NCI-H1417 treated with DMSO at 0.1 percent for 48 hours (cell line): ENCODE data around the gene SEMA3E.
A peak's percentile ranks its signal among the peaks of the same experiment; 100 is the strongest.

Experiments used
- DNase-seq: peaks from one replicate; lab custom pipeline; 2025; lab: John Stamatoyannopoulos, UW

Gene SEMA3E

GRCh38 chr7:83640731-83641537 is 8.0 kb downstream of the SEMA3E start:
- no peak for DNase-seq

- DNase-seq = no peak
Observed at GRCh38 chr7:83640240-83640639, 8.7 kb downstream of the SEMA3E start.

- DNase-seq = no peak
Observed at GRCh38 chr7:83633516-83633915, 15.4 kb downstream of the SEMA3E start.

DNA sequence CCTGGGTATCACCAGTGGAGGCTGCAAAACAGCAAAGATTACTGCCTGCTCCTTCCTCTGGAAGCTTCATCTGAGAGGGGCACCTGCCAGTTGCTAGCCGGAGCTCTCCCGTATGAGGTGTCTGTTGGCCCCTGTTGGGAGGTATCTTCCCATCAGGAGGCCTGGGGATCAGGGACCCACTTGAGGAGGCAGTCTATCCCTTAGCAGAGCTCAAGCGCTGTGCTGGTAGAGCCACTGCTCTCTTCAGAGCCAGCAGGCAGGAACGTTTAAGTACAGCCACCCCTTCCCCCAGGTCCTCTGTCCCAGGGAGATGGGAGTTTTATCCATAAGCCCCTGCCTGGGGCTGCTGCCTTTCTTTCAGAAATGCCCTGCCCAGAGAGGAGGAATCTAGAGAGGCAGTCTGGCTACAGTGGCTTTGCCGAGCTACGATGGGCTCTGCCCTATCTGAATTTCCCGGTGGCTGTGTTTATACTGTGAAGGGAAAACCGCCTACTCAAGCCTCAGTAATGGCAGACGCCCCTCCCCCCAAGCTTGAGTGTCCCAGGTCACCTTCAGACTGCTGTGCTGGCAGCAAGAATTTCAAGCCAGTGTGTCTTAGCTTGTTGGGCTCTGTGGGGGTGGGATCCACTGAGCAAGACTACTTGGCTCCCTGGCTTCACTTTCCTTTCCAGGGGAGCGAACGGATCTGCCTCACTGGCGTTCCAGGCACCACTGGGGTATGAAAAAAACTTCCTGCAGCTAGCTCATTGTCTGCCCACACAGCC is 19.6 kb downstream of the SEMA3E start:
- no peak for DNase-seq

DNA sequence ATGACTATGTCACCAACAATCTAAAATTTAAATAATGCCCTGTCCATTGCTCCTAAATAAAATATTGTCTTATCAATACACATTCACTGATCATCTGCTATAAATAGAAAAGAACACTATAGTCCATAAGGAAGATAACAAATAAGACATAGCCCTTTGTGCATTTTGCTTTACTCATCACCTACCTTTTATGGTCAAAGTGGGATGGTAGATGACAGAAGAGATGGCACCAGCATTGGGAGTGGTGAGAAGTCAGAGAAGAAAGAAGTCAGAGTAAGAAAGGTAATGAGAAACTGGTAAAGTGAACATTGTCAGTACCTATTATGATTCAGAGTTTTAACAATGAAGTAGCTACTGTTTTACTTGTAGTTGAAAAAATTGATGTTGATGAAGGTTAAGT is 31.1 kb downstream of the SEMA3E start:
- no peak for DNase-seq

- no peak for DNase-seq
Observed at GRCh38 chr7:83614112-83614511, 34.8 kb downstream of the SEMA3E start.

- DNase-seq = no peak
Observed at GRCh38 chr7:83613232-83613631, 35.7 kb downstream of the SEMA3E start.

DNA sequence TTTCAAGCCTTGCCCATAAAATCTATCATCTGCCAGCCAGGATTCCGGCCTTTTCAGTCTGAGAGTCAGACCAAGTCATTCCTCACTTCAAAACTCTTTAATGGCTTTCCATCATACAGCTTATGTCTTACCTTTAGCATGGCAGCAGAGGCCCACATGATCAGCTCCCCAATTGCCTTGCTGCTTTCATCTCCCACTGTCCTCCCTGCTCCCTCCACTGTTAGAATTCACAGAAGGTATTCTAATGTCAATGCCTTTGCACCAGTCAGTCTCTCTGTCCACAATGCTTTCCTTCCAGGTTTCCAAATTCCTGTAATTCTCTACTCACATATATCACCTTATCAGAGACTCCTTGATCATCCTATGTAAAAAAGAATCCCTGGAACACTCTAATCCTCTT is 37.2 kb downstream of the SEMA3E start:
- DNase-seq = no peak

DNA sequence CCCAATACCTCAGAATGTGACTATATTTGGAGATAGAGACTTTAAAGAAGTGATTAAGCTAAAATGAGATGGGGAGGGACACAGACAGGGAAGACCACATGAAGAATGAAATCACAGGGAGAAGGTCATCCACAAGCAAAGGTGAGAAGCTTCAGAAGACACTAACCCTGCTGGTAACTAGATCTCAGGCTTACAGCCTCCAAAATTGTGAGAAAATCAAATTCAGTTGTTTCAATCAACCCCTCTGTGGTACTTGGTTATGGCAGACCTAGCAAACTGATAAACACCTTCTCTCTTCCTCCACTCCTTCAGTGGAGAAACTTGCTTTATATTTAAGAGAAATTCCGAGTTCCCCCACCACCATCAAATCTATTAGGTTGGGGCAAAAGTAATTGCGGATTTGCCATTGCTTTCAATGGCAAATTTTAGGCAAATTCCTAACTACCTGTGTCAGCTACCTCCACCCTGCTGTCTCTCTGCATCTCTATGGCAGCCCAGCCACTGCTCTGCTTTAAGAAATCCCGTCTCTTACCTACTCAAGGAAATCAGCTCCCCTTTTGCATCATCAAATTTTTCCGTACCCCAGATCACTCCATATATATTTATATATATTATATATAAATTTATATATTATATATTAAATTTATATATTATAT is 38.2 kb downstream of the SEMA3E start:
- DNase-seq = no peak

DNA sequence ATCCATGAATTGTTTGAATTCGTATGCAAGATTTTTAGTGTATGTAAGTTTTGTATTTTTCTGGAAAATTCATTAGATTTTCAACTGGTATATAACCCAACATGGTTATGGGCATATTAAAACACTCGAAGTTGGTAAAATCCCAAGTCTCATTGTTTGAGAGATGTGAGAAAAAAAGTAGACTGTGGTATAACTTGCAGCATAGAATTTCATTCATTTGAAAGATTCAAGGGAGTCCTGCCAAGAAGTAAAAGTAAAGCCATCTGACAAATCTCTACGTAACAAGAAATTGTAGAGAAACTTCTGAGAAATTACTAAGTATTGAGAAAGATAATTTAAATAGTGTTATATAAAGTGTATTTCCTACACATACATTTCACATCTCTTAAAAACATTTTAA is 40.2 kb downstream of the SEMA3E start:
- no peak for DNase-seq

DNA sequence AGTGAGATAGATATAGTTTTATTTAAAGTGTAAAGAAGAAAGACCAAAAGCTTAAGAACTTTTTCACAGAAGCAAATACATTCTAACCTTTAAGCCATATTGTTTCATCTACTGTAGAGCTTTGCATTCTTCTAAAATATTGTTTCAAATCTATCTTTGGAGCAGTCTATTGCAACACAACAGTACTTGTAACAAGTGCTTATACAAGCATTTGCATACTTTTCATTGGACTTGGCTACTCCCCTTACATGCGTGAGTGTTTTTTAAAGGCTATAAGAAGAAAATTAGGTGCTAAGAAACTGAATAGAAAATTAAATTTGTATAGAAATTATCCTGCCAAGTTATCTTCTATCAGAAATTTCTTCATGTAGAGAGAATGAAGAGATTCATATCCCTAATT is 45.3 kb downstream of the SEMA3E start:
- DNase-seq = no peak

GRCh38 chr7:83599131-83599530 is 49.8 kb downstream of the SEMA3E start:
- no peak for DNase-seq

DNA sequence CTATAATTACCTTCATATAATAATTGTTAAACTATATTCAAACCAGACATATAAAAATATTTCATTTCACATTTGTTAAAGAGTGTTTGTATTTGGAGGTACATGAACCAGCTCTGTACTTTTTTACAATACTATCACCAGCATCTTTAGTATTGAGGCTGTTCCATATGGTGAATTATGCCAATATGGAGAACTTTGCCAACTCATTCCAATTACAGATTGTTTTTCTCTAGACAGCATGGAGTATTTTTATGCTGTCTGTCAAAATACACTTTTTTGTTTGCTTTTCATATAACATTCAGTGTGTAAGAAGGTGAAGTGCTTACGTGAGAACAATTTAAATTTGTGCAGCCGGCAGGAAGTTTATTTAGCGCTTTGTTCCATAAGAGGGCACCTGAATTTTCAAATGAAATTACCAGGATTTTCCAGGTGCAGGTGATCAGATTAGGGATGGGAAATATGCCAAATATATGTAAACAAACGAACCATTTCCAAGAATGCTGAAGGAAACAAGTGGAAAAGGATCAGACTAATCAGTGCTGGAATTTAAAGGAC is 54.9 kb downstream of the SEMA3E start:
- peak; percentile 78 for DNase-seq

DNA sequence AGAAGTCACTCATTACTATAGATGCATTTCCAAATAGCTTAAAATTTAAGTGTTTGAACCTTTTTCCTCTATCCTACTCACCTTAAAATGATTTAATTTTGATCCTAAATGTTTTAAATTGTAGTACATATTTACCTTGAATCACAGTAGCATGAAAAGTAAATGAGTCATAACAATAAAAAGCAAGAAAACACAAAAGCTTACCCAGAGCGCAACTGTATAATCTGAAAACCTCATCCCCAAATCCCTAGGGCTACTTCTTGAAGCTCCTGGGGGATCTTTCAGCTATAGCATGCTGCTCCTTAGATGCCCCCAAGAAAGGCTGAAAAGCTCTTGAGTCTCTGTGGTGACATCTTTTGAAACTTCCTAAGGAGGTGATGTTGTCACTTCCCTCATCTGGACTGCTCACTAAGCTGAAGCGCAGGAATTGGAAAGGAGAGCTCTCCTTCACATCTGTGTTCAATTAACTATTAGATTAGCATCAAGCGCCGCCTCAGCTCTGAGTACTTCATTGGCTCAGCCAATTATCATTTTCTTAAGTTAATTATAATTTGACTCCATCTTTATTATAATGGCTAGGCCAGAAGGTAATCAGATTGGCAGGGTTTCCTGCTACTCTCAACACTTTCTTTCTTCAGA is 60.2 kb downstream of the SEMA3E start:
- no peak for DNase-seq

DNA sequence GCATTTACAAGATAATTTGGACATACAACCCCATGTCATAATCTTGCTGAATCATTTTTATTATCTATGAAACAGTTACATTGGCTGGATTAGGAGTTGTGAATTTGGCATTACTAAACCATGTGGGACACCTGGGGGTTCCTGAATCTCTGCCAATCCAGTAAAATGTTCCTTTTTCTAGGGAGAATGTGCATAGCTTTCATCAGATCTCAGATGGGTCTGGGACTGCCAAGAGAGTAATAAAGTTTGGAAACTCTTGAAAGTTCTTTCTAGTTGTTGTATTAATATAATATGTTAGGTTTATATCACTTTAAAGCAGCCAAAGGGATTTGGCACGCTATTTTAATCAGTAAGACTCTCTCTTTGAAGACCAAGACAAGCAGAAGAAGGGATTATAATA is 62.7 kb downstream of the SEMA3E start:
- DNase-seq = no peak

DNA sequence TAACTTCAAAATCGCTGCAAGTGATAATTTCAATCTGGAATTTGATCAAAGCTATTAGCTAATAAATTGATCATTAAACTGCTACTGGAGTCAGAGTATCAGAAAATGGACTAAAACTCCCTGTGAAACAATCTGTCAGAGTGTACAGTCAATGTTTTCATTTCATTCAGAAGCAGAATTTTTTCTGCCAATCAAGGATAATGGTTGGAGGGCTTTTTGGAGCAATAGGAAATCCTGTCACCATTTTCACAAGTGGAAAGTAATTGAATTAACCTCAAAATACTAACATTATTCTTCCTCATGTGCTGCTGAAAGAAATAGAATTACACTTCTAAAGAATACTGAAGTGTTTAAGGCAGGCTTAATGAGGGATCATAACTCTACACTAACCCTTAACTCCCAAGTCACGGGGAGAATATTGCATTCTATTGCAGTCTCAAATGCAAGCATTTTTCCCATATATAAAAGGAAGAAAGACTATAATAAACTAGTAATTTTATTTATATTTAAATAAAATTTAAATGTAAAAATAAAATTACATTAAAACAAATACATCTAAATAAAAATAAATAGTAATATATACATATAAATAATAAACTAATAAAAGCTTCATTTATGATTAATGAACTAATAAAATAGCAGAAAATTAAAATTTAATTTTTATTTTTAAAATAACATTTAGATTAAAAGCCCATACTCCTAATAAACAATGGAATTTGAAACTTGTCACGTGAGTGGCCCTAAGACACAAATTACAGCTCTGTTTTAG is 67.1 kb downstream of the SEMA3E start:
- DNase-seq = no peak

- DNase-seq = no peak
Observed at GRCh38 chr7:83579740-83580139, 69.2 kb downstream of the SEMA3E start.

- peak; percentile 7 for DNase-seq
Observed at GRCh38 chr7:83575436-83575835, 73.5 kb downstream of the SEMA3E start.

- DNase-seq = no peak
Observed at GRCh38 chr7:83574616-83575015, 74.3 kb downstream of the SEMA3E start.

DNA sequence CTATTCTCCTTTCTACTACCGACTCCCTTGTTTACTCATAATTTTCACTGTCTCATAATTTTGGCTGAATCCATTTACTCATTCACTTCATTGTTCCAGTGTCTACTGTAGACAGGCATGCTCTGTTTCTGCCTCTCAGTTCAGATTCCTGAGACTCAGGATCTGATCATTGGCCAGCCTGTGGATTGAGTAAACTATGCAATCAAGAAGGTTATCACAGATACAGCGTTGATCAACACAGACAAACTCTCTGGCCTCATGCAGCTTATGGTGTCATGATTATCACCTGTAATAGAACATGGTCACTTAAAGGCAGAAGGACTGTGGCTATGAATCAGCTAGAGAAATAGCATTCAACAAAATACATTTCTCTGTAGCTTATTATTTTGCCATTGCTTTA is 86.0 kb downstream of the SEMA3E start:
- no peak for DNase-seq

- DNase-seq = no peak
Observed at GRCh38 chr7:83562289-83562688, 86.7 kb downstream of the SEMA3E start.
